Stimulated activated CD4-positive, alpha-beta T cell treated with anti-CD3 and anti-CD28 coated beads, Interleukin-1b, Interleukin-23, amount 100 ng/mL, for 4 hours (primary cell): ENCODE data around the gene MIB2.
A peak's percentile ranks its signal among the peaks of the same experiment; 100 is the strongest.
"Not testable (repeated sequence)": the region's sequence is repeated elsewhere in the genome, so short reads cannot be mapped to it uniquely, and the experiment has no call there.

ENCODE experiments used
- DNase-seq, 2 donors: peaks; one replicate each; pipeline ENCODE4 v3.0.0-alpha.2; 2020; ENCODE audit warnings: low read depth in 2 of 2

Gene MIB2

GRCh38 chr1:1627261-1627828 lies 12.0 kb downstream of the MIB2 start:
- DNase-seq: no peak

GRCh38 chr1:1627829-1628753 lies 12.8 kb downstream of the MIB2 start:
- no peak for DNase-seq

GRCh38 chr1:1628754-1629429 lies 13.6 kb downstream of the MIB2 start:
- peak in 1 of 2 donors; percentile 36 for DNase-seq

- DNase-seq: peak; percentile 54 to 69
These were observed 14.3 kb downstream of the MIB2 start for GRCh38 chr1:1629430-1630190.

GRCh38 chr1:1630191-1630964 lies 15.1 kb downstream of the MIB2 start:
- peak; percentile 83 to 90 for DNase-seq

GRCh38 chr1:1630965-1631781 lies 15.9 kb downstream of the MIB2 start:
- DNase-seq: no peak

- no peak for DNase-seq
These were observed 16.6 kb downstream of the MIB2 start, which contains the start of gene MMP23B for GRCh38 chr1:1631782-1632420. Gene MMP23B (plus strand): TSS chr1:1632173. CDS start chr1:1632219, 46 bp downstream.

GRCh38 chr1:1633409-1633808 lies 18.1 kb downstream of the MIB2 start:
- not testable (repeated sequence) for DNase-seq

GRCh38 chr1:1634613-1635012 lies 19.3 kb downstream of the MIB2 start:
- DNase-seq: not testable (repeated sequence)

GRCh38 chr1:1636621-1637478 lies 21.6 kb downstream of the MIB2 start:
- DNase-seq: not testable (repeated sequence)

- DNase-seq: not testable (repeated sequence)
These were observed 22.2 kb downstream of the MIB2 start for GRCh38 chr1:1637479-1637875.

- not testable (repeated sequence) for DNase-seq
These were observed 23.2 kb downstream of the MIB2 start for GRCh38 chr1:1638528-1638927.

- DNase-seq: not testable (repeated sequence)
These were observed 24.1 kb downstream of the MIB2 start for GRCh38 chr1:1639368-1639767.

- DNase-seq: not testable (repeated sequence)
These were observed 24.8 kb downstream of the MIB2 start for GRCh38 chr1:1640081-1640480.

- not testable (repeated sequence) for DNase-seq
These were observed 25.6 kb downstream of the MIB2 start for GRCh38 chr1:1640711-1641461.

- not testable (repeated sequence) for DNase-seq
These were observed 31.0 kb downstream of the MIB2 start for GRCh38 chr1:1646326-1646725.

- DNase-seq: not testable (repeated sequence)
These were observed 32.4 kb downstream of the MIB2 start for GRCh38 chr1:1647567-1648241.
